HPDE6-E6E7 (cell line): ENCODE data around the gene SCN10A.

Source experiments
- DNase-seq: peaks from one replicate; pipeline ENCODE4 v3.0.0; 2011; ENCODE audit warnings: missing footprints; ENCODE audit errors: extremely low spot score

The SCN10A gene

GRCh38 chr3:38651153-38651789 is 164.7 kb downstream of the SCN10A start:
- DNase-seq, result peak; percentile 16

GRCh38 chr3:38650248-38650951 is 165.6 kb downstream of the SCN10A start:
- no peak for DNase-seq

- no peak for DNase-seq
Measured at GRCh38 chr3:38649500-38650247, 166.3 kb downstream of the SCN10A start, which contains the start of gene SCN5A. SCN5A (minus strand) TSS chr3:38649687; CDS start chr3:38633307, 16,380 bp downstream.

GRCh38 chr3:38648659-38649499 is 167.1 kb downstream of the SCN10A start:
- no peak for DNase-seq

- DNase-seq, result no peak
Measured at GRCh38 chr3:38648024-38648658, 167.9 kb downstream of the SCN10A start.

GRCh38 chr3:38647217-38647970 is 168.6 kb downstream of the SCN10A start:
- DNase-seq, result no peak
